Keratinocyte (primary cell): ENCODE results near the gene CNOT3. TPM values are rescaled to one million over a fixed set of nuclear protein-coding genes. Genes with fewer than 3 reads are reported as not detected.

Source experiments
- DNase-seq: peaks from one replicate; pipeline ENCODE4 v3.0.0-alpha.2; 2011; ENCODE audit warnings: low read depth, missing footprints, low spot score
- FAIRE-seq: peaks from 2 replicates; lab custom pipeline; 2011; peaks lifted over from hg19 to GRCh38; lab: Jason Lieb, UNC
- H2AFZ ChIP-seq: 2 replicates; pipeline ENCODE4 v1.6.0; 2012; ENCODE audit warnings: low read length, control low read depth, inconsistent platforms; ENCODE audit not compliant: control insufficient read depth
- H3K27ac ChIP-seq: 2 replicates; pipeline ENCODE4 v1.5.1; 2011; ENCODE audit warnings: low read length; ENCODE audit not compliant: control insufficient read depth, insufficient read depth
- H3K27me3 ChIP-seq: 3 replicates; pipeline ENCODE4 v1.6.0; 2011; ENCODE audit warnings: low read length; ENCODE audit not compliant: control insufficient read depth, insufficient read depth; ENCODE audit errors: extremely low read depth
- H3K36me3 ChIP-seq, 2 experiments: 2 replicates in 1 of 2; 3 replicates in 1 of 2; pipeline ENCODE4 v1.5.1; 2011; ENCODE audit warnings: low read length in 2 of 2, mild to moderate bottlenecking in 1 of 2; ENCODE audit not compliant: control insufficient read depth in 2 of 2, insufficient read depth in 2 of 2; ENCODE audit errors: extremely low read depth in 1 of 2
- H3K4me1 ChIP-seq: 3 replicates; pipeline ENCODE4 v1.5.1; 2011; ENCODE audit warnings: low read length; ENCODE audit not compliant: control insufficient read depth, insufficient read depth; ENCODE audit errors: extremely low read depth
- H3K4me2 ChIP-seq: 3 replicates; pipeline ENCODE4 v1.6.0; 2011; ENCODE audit warnings: low read depth, low read length; ENCODE audit not compliant: control insufficient read depth, insufficient read depth; ENCODE audit errors: extremely low read depth
- H3K4me3 ChIP-seq, 3 experiments: fragments of 200-600 bp in 1 of 3; sonication (generic) in 1 of 3; 2 replicates in 2 of 3; 3 replicates in 1 of 3; pipeline ENCODE4 v1.5.1; 2011 to 2016; ENCODE audit warnings: low read length in 3 of 3, mild to moderate bottlenecking in 3 of 3, control low read depth in 2 of 3, inconsistent platforms in 1 of 3, low read depth in 1 of 3, mixed read lengths in 1 of 3, mixed run types in 1 of 3, moderate library complexity in 1 of 3; ENCODE audit not compliant: control insufficient read depth in 2 of 3, insufficient read depth in 2 of 3; ENCODE audit errors: extremely low read depth in 1 of 3
- H3K79me2 ChIP-seq: 2 replicates; pipeline ENCODE4 v1.6.0; 2012; ENCODE audit warnings: low read length; ENCODE audit not compliant: control insufficient read depth, insufficient read depth
- H3K9ac ChIP-seq: 3 replicates; pipeline ENCODE4 v1.6.0; 2011; ENCODE audit warnings: low read length; ENCODE audit not compliant: control insufficient read depth, insufficient read depth; ENCODE audit errors: extremely low read depth
- H3K9me1 ChIP-seq: 3 replicates; pipeline ENCODE4 v1.6.0; 2011; ENCODE audit warnings: low read length; ENCODE audit not compliant: control insufficient read depth, insufficient read depth; ENCODE audit errors: extremely low read depth
- H3K9me3 ChIP-seq: 2 replicates; pipeline ENCODE4 v1.5.1; 2012; ENCODE audit warnings: low read depth, low read length; ENCODE audit not compliant: control insufficient read depth
- H4K20me1 ChIP-seq: 3 replicates; pipeline ENCODE4 v1.6.0; 2011; ENCODE audit warnings: low read length; ENCODE audit not compliant: control insufficient read depth, insufficient read depth; ENCODE audit errors: extremely low read depth
- CTCF ChIP-seq, 3 experiments: IDR thresholded peaks in 1 of 3; conservative IDR thresholded peaks in 1 of 3; optimal IDR thresholded peaks in 1 of 3; 2 replicates in 2 of 3; 3 replicates in 1 of 3; pipeline versions ENCODE3 to v1.5.1; 2011; ENCODE audit warnings: low read length in 3 of 3, mild to moderate bottlenecking in 3 of 3, moderate library complexity in 2 of 3, control low read depth in 1 of 3, inconsistent platforms in 1 of 3; ENCODE audit not compliant: insufficient read depth in 2 of 3; ENCODE audit errors: extremely low read depth in 1 of 3
- EZH2 ChIP-seq: IDR thresholded peaks from one replicate; pipeline ENCODE4 v1.6.1; 2012; ENCODE audit warnings: inconsistent platforms, mild to moderate bottlenecking, low read length, moderate library complexity
- dilution Hi-C: fragments of 300-500 bp; cut with MboI; formaldehyde crosslinking; loops from one replicate; pipeline ENCODE4 v1.7.0; 2020; ENCODE audit warnings: low sequenced_read_pairs; ENCODE audit not compliant: extremely low pct_ligation_motif_present
- polyA plus RNA-seq, 5 experiments: library from polyadenylated mRNA; depleted of rRNA in 3 of 5; stranded (reverse) in 3 of 5; stranded (forward) in 1 of 5; unstranded in 1 of 5; fragments of >200 nt; gene quantifications; 1 replicate in 1 of 5; 2 replicates in 3 of 5; 3 replicates in 1 of 5; pipeline versions ENCODE4 v1.2.1 to v1.2.3, GENCODE V29; 2011 to 2012; ENCODE audit warnings: missing spikeins in 2 of 5, low read depth in 1 of 5, low replicate concordance in 1 of 5

Gene CNOT3
- polyA plus RNA-seq, 1 donor (not counting 4 experiments of a cell fraction or from before 2014, with no cell fraction given): 8.6 TPM

GRCh38 chr19:54152267-54152666 lies 14.7 kb downstream of the CNOT3 start:
- no peak for TF ChIP-seq EZH2
- no peak for TF ChIP-seq CTCF (optimal IDR thresholded peaks at IDR 0.05 in 1 of 3, IDR thresholded peaks at IDR 0.05 in 1 of 3, conservative IDR thresholded peaks at IDR 0.05 in 1 of 3; ENCODE audit: extremely low read depth in 1 of 3, insufficient read depth in 2 of 3, low read length in 3 of 3)
- no peak for DNase-seq
- Histone ChIP-seq H3K36me3 (peaks cover 42 to 55% of the 10 kb centered on the region in 2 experiments), H3K27ac (no peak overlapping the region), H2AFZ (no peak overlapping the region), H4K20me1 (peaks cover 9% of the 10 kb centered on the region), H3K79me2 (no peaks in the 10 kb centered on the region), H3K9ac (no peak overlapping the region), H3K4me2 (no peak overlapping the region), H3K9me3 (no peaks in the 10 kb centered on the region), H3K4me1 (no peaks in the 10 kb centered on the region), H3K4me3 (no peak overlapping the region), H3K27me3 (no peaks in the 10 kb centered on the region), H3K9me1 (no peaks in the 10 kb centered on the region)
- dilution Hi-C loops: no loop called here
- FAIRE-seq: no peak

GRCh38 chr19:54152878-54153524 lies 15.4 kb downstream of the CNOT3 start:
- DNase-seq (no peak), FAIRE-seq (no peak)
- H4K20me1 ChIP-seq: peaks cover 9% of the 10 kb centered on the region
- H3K9ac ChIP-seq: no peak overlapping the region
- peaks cover 47 to 54% of the 10 kb centered on the region in 2 experiments for H3K36me3 ChIP-seq
- H3K9me1 ChIP-seq: no peaks in the 10 kb centered on the region
- no peak overlapping the region for H3K27ac ChIP-seq
- TF ChIP-seq CTCF (optimal IDR thresholded peaks at IDR 0.05 in 1 of 3, IDR thresholded peaks at IDR 0.05 in 1 of 3, conservative IDR thresholded peaks at IDR 0.05 in 1 of 3; ENCODE audit: extremely low read depth in 1 of 3, insufficient read depth in 2 of 3, low read length in 3 of 3) (no peak), EZH2 (no peak)
- no peak overlapping the region for H2AFZ ChIP-seq
- no peak overlapping the region for H3K4me3 ChIP-seq
- peaks cover under 1% of the 10 kb centered on the region for H3K4me1 ChIP-seq
- dilution Hi-C loops: no loop called here
- H3K9me3 ChIP-seq: no peaks in the 10 kb centered on the region
- H3K4me2 ChIP-seq: no peak overlapping the region
- peaks cover 1% of the 10 kb centered on the region for H3K79me2 ChIP-seq
- no peaks in the 10 kb centered on the region for H3K27me3 ChIP-seq
